ENCODE data around the gene ACSS3.

DNA sequence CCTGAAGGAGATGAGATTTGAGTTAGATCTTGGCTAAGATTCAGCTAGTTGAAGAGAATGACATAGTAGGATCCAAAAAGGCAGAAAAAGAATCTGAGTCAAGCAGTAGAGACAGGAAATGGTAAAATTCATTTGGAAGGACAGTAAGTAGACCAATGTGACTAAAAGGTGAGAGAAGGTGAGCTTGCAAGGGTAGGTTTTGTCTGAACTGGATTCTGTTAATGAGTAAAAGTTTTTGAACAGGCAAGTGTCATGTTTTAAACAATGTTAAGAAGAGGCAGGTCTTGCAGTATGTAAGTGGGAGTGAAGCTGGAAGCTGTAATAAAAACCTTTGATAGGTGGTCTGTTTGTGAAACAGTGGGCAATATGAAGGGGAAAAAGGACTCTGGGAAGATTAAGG, 58.6 kb downstream of the ACSS3 start:
- TF ChIP-seq NFIC (IDR thresholded peaks at IDR 0.05) (no peak), EGR1 (IDR thresholded peaks at IDR 0.05) (no peak), RAD21 (IDR thresholded peaks at IDR 0.05; ENCODE audit: low read depth) (no peak), EP300 (IDR thresholded peaks at IDR 0.05; ENCODE audit: borderline replicate concordance) (no peak), CEBPB (IDR thresholded peaks at IDR 0.05) (no peak), ZBTB7A (IDR thresholded peaks at IDR 0.05; ENCODE audit: low read depth) (no peak), TCF12 (IDR thresholded peaks at IDR 0.05; ENCODE audit: low read depth) (no peak)
- TF ChIP-seq, protein P1, sequence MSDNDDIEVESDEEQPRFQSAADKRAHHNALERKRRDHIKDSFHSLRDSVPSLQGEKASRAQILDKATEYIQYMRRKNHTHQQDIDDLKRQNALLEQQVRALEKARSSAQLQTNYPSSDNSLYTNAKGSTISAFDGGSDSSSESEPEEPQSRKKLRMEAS (IDR thresholded peaks at IDR 0.05), result no peak
- TF ChIP-seq, protein P2, sequence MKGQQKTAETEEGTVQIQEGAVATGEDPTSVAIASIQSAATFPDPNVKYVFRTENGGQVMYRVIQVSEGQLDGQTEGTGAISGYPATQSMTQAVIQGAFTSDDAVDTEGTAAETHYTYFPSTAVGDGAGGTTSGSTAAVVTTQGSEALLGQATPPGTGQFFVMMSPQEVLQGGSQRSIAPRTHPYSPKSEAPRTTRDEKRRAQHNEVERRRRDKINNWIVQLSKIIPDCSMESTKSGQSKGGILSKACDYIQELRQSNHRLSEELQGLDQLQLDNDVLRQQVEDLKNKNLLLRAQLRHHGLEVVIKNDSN (IDR thresholded peaks at IDR 0.05), result no peak

All from Ishikawa (cell line).